Neural progenitor cell (in vitro differentiated cells): ENCODE data around the gene ONECUT1. TPM values are rescaled to one million over a fixed set of nuclear protein-coding genes. Genes with fewer than 3 reads are reported as not detected.
A peak's percentile ranks its signal among the peaks of the same experiment; 100 is the strongest.

Experiments
- DNase-seq: peaks from one replicate; pipeline ENCODE4 v3.0.0-alpha.2; 2016; ENCODE audit warnings: low spot score
- H2AFZ ChIP-seq: fragments of 200-600 bp; sonication (generic); replicated peaks from 2 replicates; pipeline ENCODE4 v1.6.1; 2016; ENCODE audit warnings: antibody characterized with exemption
- H3F3A ChIP-seq: fragments of 200-600 bp; sonication (generic); 2 replicates; pipeline ENCODE4 v1.6.1; 2016; ENCODE audit warnings: antibody characterized with exemption, low read depth
- H3K27ac ChIP-seq: fragments of 200-600 bp; sonication (generic); 2 replicates; pipeline ENCODE4 v1.5.1; 2016; ENCODE audit warnings: mild to moderate bottlenecking
- H3K27me3 ChIP-seq: fragments of 200-600 bp; sonication (generic); 2 replicates; pipeline ENCODE4 v1.6.1; 2016; ENCODE audit warnings: mild to moderate bottlenecking, moderate library complexity
- H3K36me3 ChIP-seq: fragments of 200-600 bp; sonication (generic); 2 replicates; pipeline ENCODE4 v1.5.1; 2016
- H3K4me1 ChIP-seq: fragments of 200-600 bp; sonication (generic); 2 replicates; pipeline ENCODE4 v1.6.1; 2016; ENCODE audit warnings: mixed run types
- H3K4me2 ChIP-seq: fragments of 200-600 bp; sonication (generic); 2 replicates; pipeline ENCODE4 v1.6.1; 2016
- H3K4me3 ChIP-seq: fragments of 200-600 bp; sonication (generic); 2 replicates; pipeline ENCODE4 v1.5.1; 2016
- H3K79me2 ChIP-seq: fragments of 200-600 bp; sonication (generic); 2 replicates; pipeline ENCODE4 v1.6.1; 2016; ENCODE audit warnings: low read depth
- H3K9ac ChIP-seq: fragments of 200-600 bp; sonication (generic); 2 replicates; pipeline ENCODE4 v1.6.1; 2016
- H3K9me3 ChIP-seq: fragments of 200-600 bp; sonication (generic); 2 replicates; pipeline ENCODE4 v1.5.1; 2016; ENCODE audit warnings: low read depth
- H4K20me1 ChIP-seq: fragments of 200-600 bp; sonication (generic); 2 replicates; pipeline ENCODE4 v1.6.1; 2016; ENCODE audit warnings: low read depth
- H3K27ac Mint-ChIP-seq: 3 replicates; pipeline ENCODE4 v1.8.0; 2021; ENCODE audit warnings: mixed read lengths
- H3K27me3 Mint-ChIP-seq: 2 replicates; pipeline ENCODE4 v1.8.0; 2022; ENCODE audit warnings: low read depth, mild to moderate bottlenecking, inconsistent platforms, moderate library complexity, mixed read lengths; ENCODE audit not compliant: insufficient read depth
- H3K36me3 Mint-ChIP-seq: 3 replicates; pipeline ENCODE4 v1.8.0; 2021; ENCODE audit warnings: mixed read lengths
- H3K4me1 Mint-ChIP-seq: 3 replicates; pipeline ENCODE4 v1.8.0; 2021; ENCODE audit warnings: mixed read lengths
- H3K4me3 Mint-ChIP-seq: 3 replicates; pipeline ENCODE4 v1.8.0; 2021; ENCODE audit warnings: mild to moderate bottlenecking, moderate library complexity, mixed read lengths
- H3K9me3 Mint-ChIP-seq: 3 replicates; pipeline ENCODE4 v1.8.0; 2020; ENCODE audit warnings: mixed read lengths
- EZH2 ChIP-seq: fragments of 200-600 bp; sonication (generic); IDR thresholded peaks from 2 replicates; pipeline ENCODE4 v1.6.1; 2017; ENCODE audit warnings: antibody characterized with exemption, mild to moderate bottlenecking, moderate library complexity
- EZH2phosphoT487 ChIP-seq: fragments of 200-600 bp; sonication (generic); IDR thresholded peaks from 2 replicates; pipeline ENCODE4 v1.6.1; 2017; ENCODE audit warnings: antibody characterized with exemption
- total RNA-seq: library from RNA; depleted of rRNA; stranded (reverse); fragments of >200 nt; gene quantifications from 2 replicates; pipeline ENCODE4 v1.2.3, GENCODE V29; 2015; ENCODE audit warnings: low replicate concordance
- TF ChIP-seq, protein P1 (sequence below): fragments of 200-600 bp; sonication (generic); IDR thresholded peaks from 2 replicates; pipeline ENCODE4 v1.5.1; 2017; ENCODE audit warnings: antibody characterized with exemption, mild to moderate bottlenecking

The ONECUT1 gene
- total RNA-seq, 1 donor from 2014 or later: 1.5 TPM

DNA sequence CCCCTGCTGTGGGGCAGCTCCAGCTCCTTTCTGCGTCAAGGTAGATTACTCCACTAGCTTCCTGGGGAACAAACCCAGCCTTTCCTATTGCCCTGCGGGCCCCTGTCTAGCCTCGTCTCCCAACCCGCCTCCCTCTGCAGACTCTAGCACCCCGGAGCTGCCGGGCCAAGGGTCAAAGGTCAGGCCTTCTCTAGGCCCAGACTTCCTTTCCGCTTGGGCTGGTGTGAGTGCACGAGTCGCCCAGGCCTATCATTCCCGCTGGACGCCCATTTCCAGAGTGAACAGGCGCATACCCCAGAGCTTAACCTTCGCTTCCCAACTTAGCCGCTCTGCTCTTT lies 11.6 kb upstream of the ONECUT1 start:
- peaks cover 31% of the 10 kb centered on the region for H4K20me1 ChIP-seq
- H3K9me3 ChIP-seq: no peaks in the 10 kb centered on the region
- peaks cover 31% of the 10 kb centered on the region for H3F3A ChIP-seq
- H2AFZ ChIP-seq: no peak overlapping the region
- TF ChIP-seq EZH2: no peak
- TF ChIP-seq, protein P1, sequence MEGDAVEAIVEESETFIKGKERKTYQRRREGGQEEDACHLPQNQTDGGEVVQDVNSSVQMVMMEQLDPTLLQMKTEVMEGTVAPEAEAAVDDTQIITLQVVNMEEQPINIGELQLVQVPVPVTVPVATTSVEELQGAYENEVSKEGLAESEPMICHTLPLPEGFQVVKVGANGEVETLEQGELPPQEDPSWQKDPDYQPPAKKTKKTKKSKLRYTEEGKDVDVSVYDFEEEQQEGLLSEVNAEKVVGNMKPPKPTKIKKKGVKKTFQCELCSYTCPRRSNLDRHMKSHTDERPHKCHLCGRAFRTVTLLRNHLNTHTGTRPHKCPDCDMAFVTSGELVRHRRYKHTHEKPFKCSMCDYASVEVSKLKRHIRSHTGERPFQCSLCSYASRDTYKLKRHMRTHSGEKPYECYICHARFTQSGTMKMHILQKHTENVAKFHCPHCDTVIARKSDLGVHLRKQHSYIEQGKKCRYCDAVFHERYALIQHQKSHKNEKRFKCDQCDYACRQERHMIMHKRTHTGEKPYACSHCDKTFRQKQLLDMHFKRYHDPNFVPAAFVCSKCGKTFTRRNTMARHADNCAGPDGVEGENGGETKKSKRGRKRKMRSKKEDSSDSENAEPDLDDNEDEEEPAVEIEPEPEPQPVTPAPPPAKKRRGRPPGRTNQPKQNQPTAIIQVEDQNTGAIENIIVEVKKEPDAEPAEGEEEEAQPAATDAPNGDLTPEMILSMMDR: no peak
- no peak for TF ChIP-seq EZH2phosphoT487
- Mint-ChIP-seq H3K27ac (no peak overlapping the region), H3K4me1 (peaks cover 47% of the 10 kb centered on the region), H3K27me3 (peaks cover 69% of the 10 kb centered on the region), H3K4me3 (peak overlapping the region; percentile 38), H3K36me3 (no peaks in the 10 kb centered on the region), H3K9me3 (no peaks in the 10 kb centered on the region)
- no peak overlapping the region for H3K9ac ChIP-seq
- H3K27me3 ChIP-seq: peaks cover 100% of the 10 kb centered on the region
- H3K79me2 ChIP-seq: no peaks in the 10 kb centered on the region
- no peak overlapping the region for H3K4me2 ChIP-seq
- peaks cover 29% of the 10 kb centered on the region for H3K4me1 ChIP-seq
- no peak overlapping the region for H3K4me3 ChIP-seq
- no peak overlapping the region for H3K27ac ChIP-seq
- H3K36me3 ChIP-seq: no peaks in the 10 kb centered on the region
- peak; percentile 36 for DNase-seq

DNA sequence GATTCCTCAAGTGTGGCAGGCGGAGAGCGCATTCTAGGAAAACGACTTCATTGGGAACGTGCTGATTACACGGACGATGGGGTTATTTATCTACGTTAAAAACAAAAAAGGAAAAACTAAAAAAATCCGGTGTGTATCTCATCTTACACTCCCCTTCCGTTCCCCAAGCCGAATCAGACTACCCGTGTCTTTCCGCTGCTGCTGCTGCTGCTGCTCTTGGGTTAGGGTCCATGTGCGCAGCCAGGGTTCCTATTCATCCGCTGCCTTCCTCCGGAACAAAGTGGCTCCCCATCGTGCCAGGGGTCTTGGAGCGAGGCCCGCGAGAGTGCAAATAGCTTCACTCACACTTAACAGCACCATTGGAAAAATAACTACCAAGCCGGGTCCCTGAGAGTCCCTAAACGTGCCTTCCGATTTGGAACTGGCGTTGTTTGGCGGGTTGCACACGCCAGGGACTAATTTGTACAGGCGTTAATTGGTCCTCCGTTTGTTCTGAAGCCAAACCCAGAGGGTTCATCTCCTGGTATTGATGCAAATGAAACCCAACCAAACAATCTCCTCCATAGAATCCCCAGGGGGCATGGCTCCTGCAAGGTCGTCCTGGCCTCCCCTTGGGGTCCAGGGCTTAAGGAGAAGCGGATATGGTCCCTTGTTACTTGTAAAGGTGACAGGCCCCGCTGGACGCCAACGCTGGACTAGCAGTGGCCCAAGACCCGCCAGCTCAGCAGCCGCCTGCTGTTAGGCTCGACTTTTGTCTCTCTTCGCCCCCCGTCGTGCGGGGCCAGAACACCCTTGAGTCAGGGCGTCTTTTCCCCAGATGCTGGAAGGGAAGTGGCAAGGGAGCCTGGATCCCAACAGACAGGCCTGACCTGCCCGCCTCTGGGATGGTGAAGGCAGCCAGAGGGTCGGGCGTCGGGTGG lies 11.0 kb upstream of the ONECUT1 start:
- peaks cover 100% of the 10 kb centered on the region for H3K27me3 ChIP-seq

DNA sequence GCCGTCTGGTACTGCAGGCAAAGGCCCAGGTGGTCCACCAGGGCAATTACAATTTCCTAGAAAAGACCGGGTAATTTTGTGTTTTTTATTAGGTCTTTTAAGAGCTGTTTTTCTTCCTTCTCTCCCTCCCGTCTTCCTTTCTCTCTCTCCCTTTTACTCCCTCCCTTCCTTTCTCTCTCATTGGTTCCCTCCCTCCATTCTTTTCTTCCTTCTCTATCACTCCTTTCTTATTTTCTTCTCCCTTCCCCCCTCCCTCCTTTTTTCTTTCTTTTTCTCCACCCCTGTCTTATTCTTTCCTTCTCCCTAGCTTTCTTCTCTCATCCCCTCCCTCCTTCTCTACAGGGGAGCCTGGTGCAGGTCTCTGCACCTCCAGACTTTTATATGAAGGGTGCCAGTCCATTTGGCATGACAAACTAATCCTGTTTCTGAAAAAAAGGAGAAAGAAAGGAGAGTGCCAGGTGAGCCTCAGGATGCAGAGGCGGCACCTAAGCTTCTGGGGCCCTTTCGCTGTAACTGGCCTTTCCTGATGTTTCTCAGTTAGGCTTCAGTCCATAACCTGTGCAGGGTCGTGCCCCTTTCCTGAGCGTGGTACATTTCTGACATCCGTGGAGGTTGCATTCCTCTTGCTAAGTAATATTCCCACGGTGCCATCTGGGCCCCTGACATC lies 9.1 kb upstream of the ONECUT1 start:
- Histone ChIP-seq H4K20me1 (peaks cover 28% of the 10 kb centered on the region), H3K27me3 (peaks cover 100% of the 10 kb centered on the region), H3K27ac (no peak overlapping the region), H3K9ac (no peak overlapping the region), H3K4me2 (peak overlapping the region; percentile 41), H3K4me1 (peaks cover 18% of the 10 kb centered on the region), H3F3A (peaks cover 10% of the 10 kb centered on the region), H2AFZ (no peak overlapping the region), H3K36me3 (no peaks in the 10 kb centered on the region), H3K4me3 (no peak overlapping the region), H3K9me3 (no peaks in the 10 kb centered on the region), H3K79me2 (no peaks in the 10 kb centered on the region)
- Mint-ChIP-seq H3K4me1 (peaks cover 47% of the 10 kb centered on the region), H3K36me3 (no peaks in the 10 kb centered on the region), H3K9me3 (peaks cover 4% of the 10 kb centered on the region), H3K27me3 (peaks cover 84% of the 10 kb centered on the region), H3K4me3 (peak overlapping the region; percentile 53), H3K27ac (no peak overlapping the region)
- TF ChIP-seq, protein P1: no peak
- TF ChIP-seq EZH2phosphoT487 (no peak), EZH2 (no peak)
- no peak for DNase-seq

More for the DNA sequence above, 11.0 kb upstream of the ONECUT1 start:
- Mint-ChIP-seq H3K27me3 (peaks cover 72% of the 10 kb centered on the region), H3K36me3 (no peaks in the 10 kb centered on the region), H3K4me1 (peaks cover 47% of the 10 kb centered on the region), H3K27ac (no peak overlapping the region), H3K9me3 (no peaks in the 10 kb centered on the region), H3K4me3 (no peak overlapping the region)
- Histone ChIP-seq H3K4me2 (no peak overlapping the region), H4K20me1 (peaks cover 31% of the 10 kb centered on the region), H3F3A (peaks cover 28% of the 10 kb centered on the region), H3K36me3 (no peaks in the 10 kb centered on the region), H3K9ac (no peak overlapping the region), H3K9me3 (no peaks in the 10 kb centered on the region), H3K79me2 (no peaks in the 10 kb centered on the region), H3K4me1 (peaks cover 29% of the 10 kb centered on the region), H3K4me3 (no peak overlapping the region), H3K27ac (no peak overlapping the region), H2AFZ (no peak overlapping the region)
- no peak for DNase-seq
- TF ChIP-seq EZH2: peak; percentile 49
- TF ChIP-seq, protein P1: no peak
- TF ChIP-seq EZH2phosphoT487: no peak
